ENCODE measurements around the gene SRSF5. TPM values are rescaled to one million over a fixed set of nuclear protein-coding genes. Genes with fewer than 3 reads are reported as not detected.

Gene SRSF5
- total and polyA plus RNA-seq, 2 of the 13 experiments (the other 11 are each of a cell fraction or from before 2014, with no cell fraction given): 189 to 277 TPM

- BruUV-seq (replicated peaks): no TSS peak
- intact Hi-C loops (cut with micrococcal nuclease; ENCODE audit: unreplicated experiment) (no loop called here), in situ Hi-C loops (cut with HindIII; ENCODE audit: extremely low pct_ligation_motif_present, low pct_unique_long_range_greater_than_20kb) (no loop called here)
- H4K20me1 ChIP-seq (ENCODE audit: insufficient read depth, low read length): no peaks in the 10 kb centered on the region
- ATAC-seq (no peak), DNase-seq (ENCODE audit: low spot score) (no peak), FAIRE-seq (no peak)
- H3K36me3 ChIP-seq (replicated peaks in 1 of 2; ENCODE audit: control insufficient read depth in 1 of 2, insufficient read depth in 2 of 2, low read length in 2 of 2): peaks cover 5 to 31% of the 10 kb centered on the region in 2 experiments
- H3K27me3 ChIP-seq (ENCODE audit: control insufficient read depth in 1 of 2, insufficient read depth in 2 of 2, low read length in 2 of 2): no peaks in the 10 kb centered on the region
- no peak overlapping the region for H2AFZ ChIP-seq (ENCODE audit: low read length)
- no peaks in the 10 kb centered on the region for H3K9me3 ChIP-seq (ENCODE audit: low read length)
- ChIA-PET POLR2A (interaction anchor here (0.6 to 1.3 kb wide), 2 partner anchors 10 kb away, joined by 3 to 7 read pairs; partner anchors contain the start of gene SRSF5), CTCF (ENCODE audit: low intra/inter-chr PET ratio, low total read pairs) (no interaction called here)
- no peak overlapping the region for H3K9ac ChIP-seq (ENCODE audit: insufficient read depth, low read depth, low read length)
- no peaks in the 10 kb centered on the region for H3K79me2 ChIP-seq (ENCODE audit: insufficient read depth, low read length)
- H3K4me1 ChIP-seq (ENCODE audit: insufficient read depth, low read length): peaks cover 52% of the 10 kb centered on the region
- H3K4me2 ChIP-seq (ENCODE audit: low read depth, low read length): no peak overlapping the region
- 98% methylated on average over 4 of the region's 4 CpGs for WGBS (ENCODE audit: low lambda C conversion rate)
- TF ChIP-seq RBFOX2 (IDR thresholded peaks at IDR 0.05; ENCODE audit: low read depth, low read length) (0 out of 2 replicates have a peak, but pooled peaks have one; percentile 2), POLR2AphosphoS2 (IDR thresholded peaks at IDR 0.05; ENCODE audit: low read depth, low read length) (0 out of 2 replicates have a peak, but pooled peaks have one; percentile 51), MNT (IDR thresholded peaks at IDR 0.05) (no peak)
- TF ChIP-seq, protein P1, sequence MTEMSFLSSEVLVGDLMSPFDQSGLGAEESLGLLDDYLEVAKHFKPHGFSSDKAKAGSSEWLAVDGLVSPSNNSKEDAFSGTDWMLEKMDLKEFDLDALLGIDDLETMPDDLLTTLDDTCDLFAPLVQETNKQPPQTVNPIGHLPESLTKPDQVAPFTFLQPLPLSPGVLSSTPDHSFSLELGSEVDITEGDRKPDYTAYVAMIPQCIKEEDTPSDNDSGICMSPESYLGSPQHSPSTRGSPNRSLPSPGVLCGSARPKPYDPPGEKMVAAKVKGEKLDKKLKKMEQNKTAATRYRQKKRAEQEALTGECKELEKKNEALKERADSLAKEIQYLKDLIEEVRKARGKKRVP (CRISPR knock-in tag; IDR thresholded peaks at IDR 0.05): no peak
- H3K27ac ChIP-seq (ENCODE audit: extremely low read length, insufficient read depth, low read length): no peak overlapping the region
- H3K4me3 ChIP-seq (replicated peaks in 1 of 3; ENCODE audit: insufficient read depth in 1 of 3, low read depth in 2 of 3, low read length in 3 of 3): no peak overlapping the region
Measured at GRCh38 chr14:69776875-69777453, 10.0 kb downstream of the SRSF5 start.

GRCh38 chr14:69779088-69779487, 12.1 kb downstream of the SRSF5 start:
- in situ Hi-C loops (cut with HindIII; ENCODE audit: extremely low pct_ligation_motif_present, low pct_unique_long_range_greater_than_20kb) (no loop called here), intact Hi-C loops (cut with micrococcal nuclease; ENCODE audit: unreplicated experiment) (no loop called here)
- Histone ChIP-seq H3K79me2 (ENCODE audit: insufficient read depth, low read length) (no peaks in the 10 kb centered on the region), H4K20me1 (ENCODE audit: insufficient read depth, low read length) (no peaks in the 10 kb centered on the region), H3K36me3 (replicated peaks in 1 of 2; ENCODE audit: control insufficient read depth in 1 of 2, insufficient read depth in 2 of 2, low read length in 2 of 2) (peaks cover 4 to 17% of the 10 kb centered on the region in 2 experiments), H3K4me1 (ENCODE audit: insufficient read depth, low read length) (peaks cover 40% of the 10 kb centered on the region), H3K27ac (ENCODE audit: extremely low read length, insufficient read depth, low read length) (peak overlapping the region; percentile 41), H3K4me2 (ENCODE audit: low read depth, low read length) (no peak overlapping the region), H3K4me3 (replicated peaks in 1 of 3; ENCODE audit: insufficient read depth in 1 of 3, low read depth in 2 of 3, low read length in 3 of 3) (no peak overlapping the region), H3K9ac (ENCODE audit: insufficient read depth, low read depth, low read length) (no peak overlapping the region), H3K9me3 (ENCODE audit: low read length) (no peaks in the 10 kb centered on the region), H3K27me3 (ENCODE audit: control insufficient read depth in 1 of 2, insufficient read depth in 2 of 2, low read length in 2 of 2) (no peaks in the 10 kb centered on the region), H2AFZ (ENCODE audit: low read length) (no peak overlapping the region)
- ATAC-seq: peak; percentile 2; the same call in 1 of the 3 replicates
- ChIA-PET CTCF (ENCODE audit: low intra/inter-chr PET ratio, low total read pairs) (no interaction called here), POLR2A (interaction anchor here (2.0 to 3.3 kb wide), 2 partner anchors 12 to 30 kb away, joined by 7 to 24 read pairs; partner anchors contain the start of gene SRSF5)
- no peak for FAIRE-seq
- TF ChIP-seq RBM22 (optimal IDR thresholded peaks at IDR 0.05; ENCODE audit: low read length) (peak; percentile 78), HMG20A (CRISPR knock-in tag; IDR thresholded peaks at IDR 0.05; ENCODE audit: borderline replicate concordance) (no peak), ZNF431 (CRISPR knock-in tag; IDR thresholded peaks at IDR 0.05; ENCODE audit: borderline replicate concordance, low read depth) (no peak), CHD4 (IDR thresholded peaks at IDR 0.05; ENCODE audit: borderline replicate concordance, low read length) (no peak), ATF3 (CRISPR knock-in tag; IDR thresholded peaks at IDR 0.05) (no peak), FOXC1 (CRISPR knock-in tag; IDR thresholded peaks at IDR 0.05; ENCODE audit: borderline replicate concordance) (no peak), POLR2A (IDR thresholded peaks at IDR 0.05; ENCODE audit: insufficient read depth in 1 of 2, low read depth in 2 of 2, low read length in 2 of 2) (peak in 1 of 2 experiments; percentile 44; a peak in 1 of 4 replicates), RBFOX2 (IDR thresholded peaks at IDR 0.05; ENCODE audit: low read depth, low read length) (peak; percentile 3; the same call in 1 of the 2 replicates), ZNF510 (CRISPR knock-in tag; IDR thresholded peaks at IDR 0.05; ENCODE audit: low read depth) (no peak), POLR2AphosphoS2 (IDR thresholded peaks at IDR 0.05; ENCODE audit: low read depth, low read length) (peak; percentile 74; the same call in 1 of the 2 replicates), POLR2G (IDR thresholded peaks at IDR 0.05; ENCODE audit: low read depth, low read length) (peak; percentile 59; the same call in 1 of the 2 replicates)
- DNase-seq (ENCODE audit: low spot score): no peak
- BruUV-seq (replicated peaks): no TSS peak
- 91% methylated on average over 2 of the region's 2 CpGs for WGBS (ENCODE audit: low lambda C conversion rate)

All from HepG2 (cell line).